Ascending aorta (tissue), 2 donors: ENCODE data around the gene ADCY1. TPM values are rescaled to one million over a fixed set of nuclear protein-coding genes. Genes with fewer than 3 reads are reported as not detected.

ENCODE experiments used
- DNase-seq, 2 donors: peaks; one replicate each; pipeline ENCODE4 v3.0.0-alpha.2; 2019; ENCODE audit warnings: low spot score in 2 of 2
- H3K27ac ChIP-seq, 2 donors: fragments of 200-600 bp; sonication (generic); one replicate each; pipeline ENCODE4 v1.5.1; 2016 to 2017; ENCODE audit warnings: mild to moderate bottlenecking in 1 of 2
- H3K27me3 ChIP-seq: fragments of 200-600 bp; sonication (generic); one replicate; pipeline ENCODE4 v1.5.1; 2017
- H3K36me3 ChIP-seq, 2 donors: fragments of 200-600 bp; sonication (generic); one replicate each; pipeline ENCODE4 v1.5.1; 2016
- H3K4me1 ChIP-seq, 2 donors: fragments of 200-600 bp; sonication (generic); one replicate each; pipeline ENCODE4 v1.5.1; 2016 to 2017; ENCODE audit warnings: mild to moderate bottlenecking in 1 of 2
- H3K4me3 ChIP-seq, 2 donors: fragments of 200-600 bp; sonication (generic); one replicate each; pipeline ENCODE4 v1.5.1; 2016 to 2017; ENCODE audit warnings: mild to moderate bottlenecking in 1 of 2
- H3K9me3 ChIP-seq, 2 donors: fragments of 200-600 bp; sonication (generic); one replicate each; pipeline ENCODE4 v1.5.1; 2016
- intact Hi-C: fragments of 100-400 bp; cut with DNase I; formaldehyde crosslinking; loops from one replicate; pipeline ENCODE4 v1.15.1; 2023
- total RNA-seq: library from RNA; depleted of rRNA; stranded (reverse); fragments of >200 nt; gene quantifications from one replicate; pipeline ENCODE4 v1.1.0, GENCODE V29; 2016
- TF ChIP-seq, protein P1 (sequence below), 3 experiments: fragments of 200-600 bp in 2 of 3; fragments of 450-650 bp in 1 of 3; sonication (generic) in 2 of 3; IDR thresholded peaks; one replicate each; pipeline ENCODE4 v1.5.1; 2016 to 2019; ENCODE audit warnings: antibody characterized with exemption in 3 of 3, mild to moderate bottlenecking in 1 of 3, moderate library complexity in 1 of 3

The ADCY1 gene
- total RNA-seq, 1 donor from 2014 or later, result 3.6 TPM

DNA sequence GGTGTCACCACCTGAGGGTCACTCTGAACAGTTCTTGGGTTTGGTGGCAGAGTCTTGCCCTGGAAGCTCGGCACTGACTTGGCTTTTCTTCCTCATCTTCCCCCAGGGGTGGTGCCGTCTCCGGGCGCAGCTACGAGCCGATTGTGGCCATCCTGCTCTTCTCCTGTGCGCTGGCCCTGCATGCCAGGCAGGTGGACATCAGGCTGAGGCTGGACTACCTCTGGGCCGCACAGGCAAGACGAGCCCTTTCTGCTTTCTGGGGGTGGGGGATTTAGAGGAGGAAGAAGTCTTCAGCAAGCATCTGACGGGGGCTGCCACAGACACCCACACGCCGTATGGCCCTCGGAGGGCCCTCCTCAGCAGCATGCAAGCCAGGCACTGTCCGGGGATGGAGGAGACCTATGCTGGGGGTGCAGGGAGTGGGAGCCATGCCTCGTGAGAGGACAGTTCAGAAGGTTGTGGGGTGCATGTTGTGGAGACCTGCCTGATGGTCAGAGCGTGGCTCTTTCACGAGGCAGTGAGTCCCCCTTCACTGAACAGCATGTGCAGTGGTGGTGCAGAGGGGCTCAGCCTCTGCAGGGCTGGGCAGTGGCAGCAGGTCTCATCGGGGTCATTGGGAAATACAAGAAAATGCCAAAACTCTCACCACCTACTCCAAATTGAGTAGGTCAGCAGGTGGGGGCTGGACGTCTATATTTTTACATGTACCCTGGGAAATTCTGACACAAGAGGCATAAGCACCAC is 112.4 kb downstream of the ADCY1 start:
- Histone ChIP-seq H3K36me3 (no peaks in the 10 kb centered on the region), H3K9me3 (no peaks in the 10 kb centered on the region), H3K27ac (no peak overlapping the region), H3K4me1 (no peaks in the 10 kb centered on the region), H3K4me3 (no peak overlapping the region), H3K27me3 (no peaks in the 10 kb centered on the region)
- intact Hi-C loops, result no loop called here
- DNase-seq, result no peak
- TF ChIP-seq, protein P1, sequence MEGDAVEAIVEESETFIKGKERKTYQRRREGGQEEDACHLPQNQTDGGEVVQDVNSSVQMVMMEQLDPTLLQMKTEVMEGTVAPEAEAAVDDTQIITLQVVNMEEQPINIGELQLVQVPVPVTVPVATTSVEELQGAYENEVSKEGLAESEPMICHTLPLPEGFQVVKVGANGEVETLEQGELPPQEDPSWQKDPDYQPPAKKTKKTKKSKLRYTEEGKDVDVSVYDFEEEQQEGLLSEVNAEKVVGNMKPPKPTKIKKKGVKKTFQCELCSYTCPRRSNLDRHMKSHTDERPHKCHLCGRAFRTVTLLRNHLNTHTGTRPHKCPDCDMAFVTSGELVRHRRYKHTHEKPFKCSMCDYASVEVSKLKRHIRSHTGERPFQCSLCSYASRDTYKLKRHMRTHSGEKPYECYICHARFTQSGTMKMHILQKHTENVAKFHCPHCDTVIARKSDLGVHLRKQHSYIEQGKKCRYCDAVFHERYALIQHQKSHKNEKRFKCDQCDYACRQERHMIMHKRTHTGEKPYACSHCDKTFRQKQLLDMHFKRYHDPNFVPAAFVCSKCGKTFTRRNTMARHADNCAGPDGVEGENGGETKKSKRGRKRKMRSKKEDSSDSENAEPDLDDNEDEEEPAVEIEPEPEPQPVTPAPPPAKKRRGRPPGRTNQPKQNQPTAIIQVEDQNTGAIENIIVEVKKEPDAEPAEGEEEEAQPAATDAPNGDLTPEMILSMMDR (IDR thresholded peaks at IDR 0.05), result no peak

DNA sequence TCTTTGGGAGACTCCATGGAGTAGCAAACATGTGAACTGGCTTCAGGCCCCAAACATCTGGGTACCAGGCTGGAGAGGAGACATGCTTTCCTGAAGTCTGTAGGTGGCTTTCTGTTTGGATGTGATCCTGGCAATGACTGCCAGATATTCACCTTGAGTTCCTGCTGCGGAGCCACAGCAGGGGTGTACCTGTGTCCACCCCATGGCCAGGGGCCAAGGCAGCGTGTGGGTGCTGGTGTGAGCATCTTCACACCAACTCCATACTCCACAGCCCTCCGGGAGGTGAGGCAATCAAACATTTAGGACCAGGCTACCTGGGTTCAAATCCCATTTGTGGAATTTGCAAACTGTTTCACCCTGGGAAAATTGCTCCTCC is 113.0 kb downstream of the ADCY1 start:
- Histone ChIP-seq H3K36me3 (no peaks in the 10 kb centered on the region), H3K9me3 (no peaks in the 10 kb centered on the region), H3K4me1 (no peaks in the 10 kb centered on the region), H3K27me3 (no peaks in the 10 kb centered on the region), H3K27ac (no peak overlapping the region), H3K4me3 (no peak overlapping the region)
- TF ChIP-seq, protein P1 (IDR thresholded peaks at IDR 0.05), result no peak
- intact Hi-C loops, result no loop called here
- DNase-seq, result no peak

DNA sequence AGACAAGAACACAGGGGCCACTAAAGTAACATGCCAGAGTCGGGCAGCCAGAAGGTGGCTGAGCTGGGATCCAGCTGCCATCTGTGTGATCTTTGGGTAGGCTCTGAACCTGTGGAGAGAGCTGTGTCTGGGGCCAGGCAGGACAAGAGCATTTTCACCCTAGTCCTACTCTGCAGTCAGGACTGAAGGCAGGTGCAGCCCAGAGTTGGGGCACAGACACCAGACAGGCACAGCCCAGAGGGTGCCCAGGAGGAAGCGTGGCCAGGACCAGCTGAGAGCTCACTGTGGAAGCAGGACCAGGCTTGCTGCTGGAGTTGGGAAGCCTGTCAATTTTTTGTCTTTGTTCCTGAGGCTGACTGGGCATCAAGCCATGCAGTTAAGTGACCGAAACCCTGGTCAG is 113.6 kb downstream of the ADCY1 start:
- intact Hi-C loops, result no loop called here
- Histone ChIP-seq H3K27ac (no peak overlapping the region), H3K27me3 (no peaks in the 10 kb centered on the region)

DNA sequence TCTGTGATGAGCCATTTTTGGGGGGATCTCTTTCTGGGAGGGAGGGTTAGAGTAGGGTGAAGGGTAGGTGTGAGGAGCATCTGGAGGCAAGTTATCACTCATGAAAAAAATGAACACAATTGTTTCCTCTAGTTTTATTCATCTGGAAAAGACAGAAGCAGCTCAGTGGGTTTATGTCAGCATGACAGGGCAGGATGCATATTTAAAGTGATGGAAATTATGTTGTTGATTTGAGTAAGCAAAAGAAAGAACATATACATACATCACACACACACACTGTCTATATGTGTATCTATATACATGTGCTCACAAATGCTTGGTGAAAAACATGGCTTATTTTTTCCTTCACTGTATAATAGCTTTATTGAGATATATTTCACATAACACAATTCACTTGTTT is 114.2 kb downstream of the ADCY1 start:
- H3K27me3 ChIP-seq, result no peaks in the 10 kb centered on the region
- H3K9me3 ChIP-seq, result no peaks in the 10 kb centered on the region
- no peak for DNase-seq
- H3K4me1 ChIP-seq, result no peaks in the 10 kb centered on the region
- intact Hi-C loops, result no loop called here
- no peak overlapping the region for H3K27ac ChIP-seq
- H3K4me3 ChIP-seq, result no peak overlapping the region
- TF ChIP-seq, protein P1 (IDR thresholded peaks at IDR 0.05), result no peak
- no peaks in the 10 kb centered on the region for H3K36me3 ChIP-seq

More for the DNA sequence above, 113.6 kb downstream of the ADCY1 start:
- no peak overlapping the region for H3K4me3 ChIP-seq
- H3K4me1 ChIP-seq, result no peaks in the 10 kb centered on the region
- no peaks in the 10 kb centered on the region for H3K9me3 ChIP-seq
- TF ChIP-seq, protein P1 (IDR thresholded peaks at IDR 0.05), result no peak
- DNase-seq, result no peak
- no peaks in the 10 kb centered on the region for H3K36me3 ChIP-seq

DNA sequence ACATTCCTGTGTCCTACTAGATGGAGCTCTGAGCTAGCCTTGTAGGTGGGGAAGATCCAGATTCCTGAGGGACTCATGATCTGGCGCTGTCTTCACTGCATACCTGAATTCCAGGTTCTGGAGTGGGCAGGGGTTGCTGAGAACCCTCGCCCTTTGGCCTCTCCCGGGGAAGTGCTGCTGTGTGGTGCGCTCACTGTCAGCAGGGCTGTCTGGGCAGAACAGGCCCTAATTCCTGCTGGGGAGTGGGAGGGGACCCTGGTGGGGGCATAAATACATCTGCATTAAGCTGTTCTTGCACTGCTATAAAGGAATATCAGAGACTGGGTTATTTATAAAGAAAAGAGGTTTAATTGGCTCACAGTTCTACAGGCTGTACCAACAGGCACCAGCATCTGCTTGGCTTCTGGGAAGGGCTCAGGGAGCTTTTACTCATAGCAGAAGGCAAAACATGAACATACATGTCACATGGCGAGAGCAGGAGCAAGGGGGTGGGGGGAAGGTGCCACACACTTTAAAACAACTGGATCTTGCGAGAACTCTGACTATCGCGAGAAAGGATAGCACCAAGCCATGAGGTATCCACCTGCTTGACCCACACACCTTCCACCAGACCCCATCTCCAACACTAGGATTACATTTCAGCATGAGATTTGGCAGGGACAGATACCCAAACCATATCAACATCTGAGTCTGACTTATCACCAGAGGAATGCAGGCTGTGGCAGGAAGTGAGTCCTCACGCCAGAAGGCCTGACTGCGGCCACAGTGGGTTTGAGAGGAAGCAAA is 115.0 kb downstream of the ADCY1 start:
- H3K4me1 ChIP-seq, result no peaks in the 10 kb centered on the region
- no peaks in the 10 kb centered on the region for H3K27me3 ChIP-seq
- intact Hi-C loops, result no loop called here
- DNase-seq, result no peak
- TF ChIP-seq, protein P1 (IDR thresholded peaks at IDR 0.05), result no peak
- H3K9me3 ChIP-seq, result no peaks in the 10 kb centered on the region
- H3K4me3 ChIP-seq, result no peak overlapping the region
- no peak overlapping the region for H3K27ac ChIP-seq
- H3K36me3 ChIP-seq, result no peaks in the 10 kb centered on the region
